ENCODE results near the gene ELAVL3. TPM values are rescaled to one million over a fixed set of nuclear protein-coding genes. Genes with fewer than 3 reads are reported as not detected.

The ELAVL3 gene
- under 1 TPM in 1 of 2 donors, not detected in 1; 0.34 TPM for total RNA-seq
- polyA plus RNA-seq: under 1 TPM in 1 of 2 donors, not detected in 1; 0.15 TPM
- long read RNA-seq, donor 1: 0 reads
- long read RNA-seq, donor 2: 0 reads
- long read RNA-seq, donor 3: 0 reads
- long read RNA-seq, donor 4: 0 reads
- long read RNA-seq, donor 5, full-length matches to known transcripts: 1 of 1 reads
- long read RNA-seq, donor 5, partial matches to known transcripts: 0 of 1 reads
- long read RNA-seq, donor 5, other reads (novel, unspliced or antisense): 0 of 1 reads

GRCh38 chr19:11480715-11481533 lies at the start of gene ELAVL3:
TSS of gene ELAVL3 (minus strand) at chr19:11481046. CDS start at chr19:11480608, 438 bp downstream.
- no peak for TF ChIP-seq CTCF (IDR thresholded peaks at IDR 0.05; ENCODE audit: control extremely low read depth, extremely low read depth)
- Histone ChIP-seq H3K9me3 (ENCODE audit: control insufficient read depth in 4 of 4, insufficient read depth in 3 of 4, low read length in 3 of 4) (no peaks in the 10 kb centered on the region), H3K27me3 (ENCODE audit: control insufficient read depth in 3 of 3, insufficient read depth in 3 of 3, low read length in 2 of 3) (peaks cover 0 to 42% (median 31%) of the 10 kb centered on the region in 3 donors), H3K4me3 (no peak within 1 kb of the TSS), H3K9ac (ENCODE audit: insufficient read depth in 1 of 2, low read length in 2 of 2) (no peak within 1 kb of the TSS), H3K36me3 (ENCODE audit: control insufficient read depth in 4 of 4, insufficient read depth in 4 of 4, low read length in 4 of 4) (peaks cover 0 to 8% (median 1%) of the 10 kb centered on the region in 4 donors), H3K4me1 (ENCODE audit: control insufficient read depth in 5 of 5, insufficient read depth in 5 of 5, low read length in 5 of 5) (peaks cover 0 to 14% (median 0%) of the 10 kb centered on the region in 5 donors), H3K27ac (ENCODE audit: low read depth in 1 of 2, low read length in 1 of 2) (no peak within 1 kb of the TSS)
- WGBS, 2 donors: 10 to 22% methylated on average over 53 to 77 of the region's 77 CpGs
- peak in 1 of 3 donors; percentile 3 for DNase-seq
- no peak for ATAC-seq (ENCODE audit: insufficient read depth, low FRiP score)

- H3K9ac ChIP-seq (ENCODE audit: insufficient read depth in 1 of 2, low read length in 2 of 2): no peak overlapping the region
- H3K27me3 ChIP-seq (ENCODE audit: control insufficient read depth in 3 of 3, insufficient read depth in 3 of 3, low read length in 2 of 3): no peaks in the 10 kb centered on the region
- H3K9me3 ChIP-seq (ENCODE audit: control insufficient read depth in 4 of 4, insufficient read depth in 3 of 4, low read length in 3 of 4): no peaks in the 10 kb centered on the region
- 23 to 24% methylated on average over 9 of the region's 9 CpGs for WGBS, 2 donors
- ATAC-seq (ENCODE audit: insufficient read depth, low FRiP score) (no peak), DNase-seq (peak; percentile 79 to 85 (median 84))
- peaks cover 0 to 11% (median 5%) of the 10 kb centered on the region in 5 donors for H3K4me1 ChIP-seq (ENCODE audit: control insufficient read depth in 5 of 5, insufficient read depth in 5 of 5, low read length in 5 of 5)
- H3K4me3 ChIP-seq: no peak overlapping the region
- peak overlapping the region in 1 of 2 donors; percentile 46 for H3K27ac ChIP-seq (ENCODE audit: low read depth in 1 of 2, low read length in 1 of 2)
- no peaks in the 10 kb centered on the region for H3K36me3 ChIP-seq (ENCODE audit: control insufficient read depth in 4 of 4, insufficient read depth in 4 of 4, low read length in 4 of 4)
- no peak for TF ChIP-seq CTCF (IDR thresholded peaks at IDR 0.05; ENCODE audit: control extremely low read depth, extremely low read depth)
These were observed 49.6 kb upstream of the ELAVL3 start for GRCh38 chr19:11530432-11530831.

- H3K27ac ChIP-seq (ENCODE audit: low read depth in 1 of 2, low read length in 1 of 2): peak within 1 kb of the TSS; percentile 93 to 99
- H3K9me3 ChIP-seq (ENCODE audit: control insufficient read depth in 4 of 4, insufficient read depth in 3 of 4, low read length in 3 of 4): no peaks in the 10 kb centered on the region
- peaks cover 0 to under 1% (median 0%) of the 10 kb centered on the region in 4 donors for H3K36me3 ChIP-seq (ENCODE audit: control insufficient read depth in 4 of 4, insufficient read depth in 4 of 4, low read length in 4 of 4)
- peaks cover 0 to 11% (median 4%) of the 10 kb centered on the region in 5 donors for H3K4me1 ChIP-seq (ENCODE audit: control insufficient read depth in 5 of 5, insufficient read depth in 5 of 5, low read length in 5 of 5)
- whole genome bisulfite sequencing, 2 donors: 0% methylated on average over 43 to 47 of the region's 47 CpGs
- peak within 1 kb of the TSS; percentile 56 to 87 for H3K9ac ChIP-seq (ENCODE audit: insufficient read depth in 1 of 2, low read length in 2 of 2)
- no peak for TF ChIP-seq CTCF (IDR thresholded peaks at IDR 0.05; ENCODE audit: control extremely low read depth, extremely low read depth)
- H3K27me3 ChIP-seq (ENCODE audit: control insufficient read depth in 3 of 3, insufficient read depth in 3 of 3, low read length in 2 of 3): no peaks in the 10 kb centered on the region
- DNase-seq: peak; percentile 97 to 98 (median 98)
- H3K4me3 ChIP-seq: peak within 1 kb of the TSS; percentile 84
- peak; percentile 99 for ATAC-seq (ENCODE audit: insufficient read depth, low FRiP score)
These were observed 47.9 kb upstream of the ELAVL3 start, which contains the start of gene ECSIT for GRCh38 chr19:11528551-11529341. TSS of gene ECSIT (minus strand) at chr19:11529134. CDS start at chr19:11519170, 9,964 bp downstream.

Data from lung (tissue), 16 donors.